ENCODE data around the gene CDK5.

The CDK5 gene

GRCh38 chr7:151087245-151088018 lies 29.7 kb upstream of the CDK5 start:
- DNase-seq (ENCODE audit: low read depth in 2 of 2): no peak

DNA sequence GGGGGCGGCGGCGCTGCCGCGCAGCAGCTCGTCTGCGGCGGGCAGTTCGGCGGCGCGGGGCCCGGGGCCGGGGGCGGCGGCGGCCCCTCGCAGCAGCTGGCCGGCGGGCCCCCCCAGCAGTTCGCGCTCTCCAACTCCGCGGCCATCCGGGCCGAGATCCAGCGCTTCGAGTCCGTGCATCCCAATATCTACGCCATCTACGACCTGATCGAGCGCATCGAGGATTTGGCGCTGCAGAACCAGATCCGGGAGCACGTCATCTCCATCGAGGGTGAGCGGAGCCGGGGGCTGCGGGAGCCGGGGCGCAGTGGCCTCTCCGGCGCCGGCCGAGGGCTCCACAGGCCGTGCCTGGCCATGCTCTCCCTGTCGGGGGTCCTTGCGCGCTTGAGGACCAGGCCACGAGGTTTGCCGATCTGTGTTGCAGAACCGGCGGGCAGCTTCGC lies 29.1 kb upstream of the CDK5 start:
- no peak for DNase-seq (ENCODE audit: low read depth in 2 of 2)

DNA sequence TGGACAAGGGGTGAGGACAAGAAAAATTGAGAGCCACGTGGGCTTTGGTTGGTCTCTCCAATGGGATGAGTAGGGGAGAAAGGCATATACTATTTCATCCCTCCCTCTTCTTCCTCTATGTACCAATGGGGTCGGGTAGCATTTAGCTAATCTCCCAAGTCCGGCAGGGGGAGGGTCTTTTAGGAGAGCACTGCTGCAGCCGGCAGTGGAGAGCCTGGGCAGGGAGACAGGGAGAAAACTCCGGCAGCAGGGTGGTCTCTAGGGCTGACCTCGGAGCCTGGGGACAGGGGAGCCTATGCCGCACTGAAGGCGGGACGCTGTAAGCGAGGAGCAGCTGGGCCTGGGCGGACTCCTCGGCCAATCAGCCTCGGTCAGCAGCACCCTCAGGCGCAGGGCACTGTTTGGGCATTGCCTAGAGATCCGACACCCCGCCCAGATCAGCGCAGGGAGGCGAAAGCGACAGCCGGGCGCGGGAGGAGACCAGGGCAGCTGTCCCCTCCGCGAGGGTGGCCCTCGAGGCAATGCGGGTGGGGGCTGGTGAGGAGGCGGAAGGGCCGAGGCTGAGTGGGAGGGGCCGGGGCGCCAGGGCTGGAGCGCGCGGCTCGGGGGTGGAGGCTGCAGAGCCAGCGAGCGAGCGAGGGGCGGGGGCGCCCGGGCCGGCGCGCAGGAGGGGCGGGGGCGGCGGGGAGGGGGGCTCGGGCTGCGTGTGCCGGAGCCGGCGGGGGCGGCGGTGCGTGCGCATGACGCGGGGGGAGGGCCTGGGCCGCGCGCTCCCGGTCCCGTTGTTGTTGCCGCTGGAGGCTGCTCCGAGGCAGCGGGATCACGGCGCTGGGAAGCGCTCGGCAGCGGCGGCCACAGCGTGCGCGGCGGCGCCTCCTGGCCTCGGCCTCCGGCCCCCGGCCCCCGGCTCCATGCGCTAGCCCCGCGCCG lies 28.3 kb upstream of the CDK5 start, which contains the start of gene AGAP3:
TSS of gene AGAP3 (plus strand) at position 785 of the 930 bp plus-strand sequence. CDS start 267 bp downstream, outside the sequence.
- peak; percentile 23 to 48 for DNase-seq (ENCODE audit: low read depth in 2 of 2)

- DNase-seq (ENCODE audit: low read depth in 2 of 2): no peak
These were observed 27.6 kb upstream of the CDK5 start for GRCh38 chr7:151085329-151085690.

DNA sequence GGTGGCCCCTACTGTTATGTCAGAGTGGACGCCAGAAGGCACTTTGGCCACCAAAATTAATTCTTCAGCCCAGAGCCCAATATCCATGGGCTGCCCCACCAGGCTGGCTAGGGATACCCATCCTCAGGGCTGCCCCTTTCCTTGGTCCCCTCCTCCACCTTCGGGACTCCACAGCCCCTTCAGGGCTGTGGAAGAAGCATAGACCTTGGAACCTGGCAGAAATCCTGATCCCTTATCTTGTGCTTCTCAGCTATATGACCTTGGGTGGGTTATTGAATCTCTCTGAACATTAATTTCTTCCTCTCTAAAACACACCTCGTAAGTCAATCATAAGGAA lies 26.1 kb upstream of the CDK5 start:
- DNase-seq (ENCODE audit: low read depth in 2 of 2): no peak

DNA sequence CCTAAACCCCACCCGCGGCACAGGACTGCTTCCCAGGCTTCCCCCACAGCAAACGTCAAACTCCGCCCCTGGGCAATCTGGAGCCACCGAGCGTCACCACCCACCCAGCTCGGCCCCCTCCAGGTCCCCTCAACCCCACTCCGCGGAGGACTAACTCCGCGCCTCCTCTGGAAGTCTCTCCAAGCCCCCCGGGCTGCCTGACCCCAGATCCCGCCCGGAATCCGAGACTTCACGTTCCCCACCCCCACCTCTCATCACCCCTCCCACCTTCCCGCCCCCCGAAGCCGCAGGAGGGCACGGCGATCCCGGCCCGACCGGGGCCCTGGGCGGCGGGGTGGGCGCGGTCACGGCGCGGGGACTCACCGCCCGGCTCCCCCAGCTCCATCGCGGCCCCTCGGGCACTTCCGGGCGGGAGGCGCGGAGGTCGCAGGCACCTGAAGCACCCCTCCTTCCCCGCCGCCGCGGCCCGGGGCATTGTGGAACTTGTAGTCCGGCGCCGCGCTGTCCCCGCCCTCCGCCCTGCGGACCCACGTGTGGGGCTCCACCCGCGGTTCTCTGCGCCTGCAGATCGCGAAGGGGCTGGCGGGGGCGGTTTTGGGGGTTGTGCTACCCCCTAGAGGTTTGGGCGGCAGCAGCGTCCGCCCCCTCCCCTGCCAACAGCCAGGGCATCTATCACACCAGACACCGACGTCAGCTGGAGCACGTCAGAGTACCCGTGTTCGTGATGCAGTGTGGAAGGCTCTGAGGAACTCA lies 25.6 kb upstream of the CDK5 start, which contains the start of gene TMUB1:
TSS of gene TMUB1 (minus strand) at position 423 of the 753 bp plus-strand sequence. CDS start 930 bp downstream, outside the sequence.
- peak; percentile 70 to 82 for DNase-seq (ENCODE audit: low read depth in 2 of 2)

GRCh38 chr7:151082141-151083070 lies 24.7 kb upstream of the CDK5 start:
- DNase-seq (ENCODE audit: low read depth in 2 of 2): no peak

- no peak for DNase-seq (ENCODE audit: low read depth in 2 of 2)
These were observed 23.7 kb upstream of the CDK5 start for GRCh38 chr7:151081170-151082101.

- peak; percentile 77 to 79 for DNase-seq (ENCODE audit: low read depth in 2 of 2)
These were observed 22.9 kb upstream of the CDK5 start, which contains the start of gene FASTK for GRCh38 chr7:151080522-151081169. Gene FASTK (minus strand): TSS chr7:151080809. CDS start chr7:151080766, 43 bp downstream.

GRCh38 chr7:151080067-151080521 lies 22.4 kb upstream of the CDK5 start:
- no peak for DNase-seq (ENCODE audit: low read depth in 2 of 2)

DNA sequence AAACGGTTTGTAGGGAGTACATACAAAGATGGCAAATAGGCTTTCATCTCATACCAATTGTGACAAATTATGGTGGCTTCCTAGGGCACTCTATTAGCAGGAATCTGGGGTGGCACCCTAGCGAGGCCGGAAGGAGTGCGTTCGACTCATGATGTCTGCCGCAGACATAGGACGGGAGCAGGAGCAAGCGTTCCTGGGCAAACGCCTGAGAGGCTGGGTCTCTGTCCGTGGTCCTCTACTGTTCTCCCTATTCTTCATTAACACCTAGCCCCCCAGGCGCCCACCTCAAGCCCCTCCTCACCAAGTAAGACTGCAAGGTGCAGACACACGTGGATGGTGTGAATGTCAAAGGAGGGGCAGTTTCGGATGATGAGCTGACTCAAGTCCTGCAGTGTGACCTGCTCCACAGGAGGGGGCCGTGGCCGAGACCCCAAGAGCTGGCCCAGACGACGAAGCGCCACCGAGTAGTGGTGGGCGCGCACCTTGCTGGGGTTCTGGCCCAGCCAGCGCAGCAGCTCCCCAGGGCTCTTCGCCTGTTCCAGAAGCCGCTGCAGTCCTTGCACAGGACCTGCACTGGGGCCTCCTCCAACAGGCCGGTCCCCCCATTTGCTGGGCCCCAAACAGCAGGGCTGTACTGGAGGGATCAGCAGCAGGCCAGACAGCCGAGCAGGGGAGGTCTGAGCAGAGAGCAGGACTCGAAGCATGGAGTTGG lies 21.7 kb upstream of the CDK5 start:
- DNase-seq (ENCODE audit: low read depth in 2 of 2): no peak

- DNase-seq (ENCODE audit: low read depth in 2 of 2): no peak
These were observed 20.7 kb upstream of the CDK5 start for GRCh38 chr7:151078233-151079040.

GRCh38 chr7:151077705-151078232 lies 20.1 kb upstream of the CDK5 start:
- no peak for DNase-seq (ENCODE audit: low read depth in 2 of 2)

- no peak for DNase-seq (ENCODE audit: low read depth in 2 of 2)
These were observed 19.4 kb upstream of the CDK5 start for GRCh38 chr7:151076863-151077704.

DNA sequence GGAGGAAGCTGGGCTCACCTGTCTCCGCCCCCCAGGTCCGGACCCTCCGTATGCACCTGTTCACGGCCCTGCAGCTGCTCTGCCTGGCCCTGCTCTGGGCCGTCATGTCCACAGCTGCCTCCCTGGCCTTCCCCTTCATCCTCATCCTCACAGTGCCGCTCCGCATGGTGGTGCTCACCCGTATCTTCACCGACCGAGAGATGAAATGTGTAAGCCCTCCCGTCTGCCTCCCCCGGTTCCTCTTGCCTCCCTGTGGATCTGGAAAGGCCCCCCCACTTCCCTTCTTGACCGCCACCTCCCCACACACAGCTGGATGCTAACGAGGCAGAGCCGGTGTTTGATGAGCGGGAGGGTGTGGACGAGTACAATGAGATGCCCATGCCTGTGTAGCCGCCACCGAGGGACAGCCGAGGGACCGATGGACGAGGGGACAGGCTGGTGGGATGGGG lies 18.3 kb upstream of the CDK5 start:
- DNase-seq (ENCODE audit: low read depth in 2 of 2): no peak

- DNase-seq (ENCODE audit: low read depth in 2 of 2): no peak
These were observed 17.9 kb upstream of the CDK5 start for GRCh38 chr7:151075662-151075971.
